H9 (cell line): ENCODE data around the gene SRSF7. TPM values are rescaled to one million over a fixed set of nuclear protein-coding genes. Genes with fewer than 3 reads are reported as not detected.

ENCODE experiments used
- DNase-seq: peaks from one replicate; pipeline ENCODE4 v3.0.0-alpha.2; 2017
- H2AFZ ChIP-seq: one replicate; pipeline ENCODE4 v1.6.1; 2013; ENCODE audit warnings: mild to moderate bottlenecking, low read length, control low read depth, moderate library complexity
- H2AK5ac ChIP-seq: 2 replicates; pipeline ENCODE4 v1.6.1; 2013; ENCODE audit warnings: low read length, control low read depth, mixed read lengths; ENCODE audit not compliant: insufficient read length
- H2BK120ac ChIP-seq: one replicate; pipeline ENCODE4 v1.6.1; 2013; ENCODE audit warnings: low read depth, mild to moderate bottlenecking, low read length, control low read depth, inconsistent platforms; ENCODE audit not compliant: poor library complexity, severe bottlenecking
- H2BK12ac ChIP-seq: 2 replicates; pipeline ENCODE4 v1.6.1; 2013; ENCODE audit warnings: low read length, control low read depth, mixed read lengths, low read depth; ENCODE audit not compliant: insufficient read length
- H2BK15ac ChIP-seq: 2 replicates; pipeline ENCODE4 v1.6.1; 2013; ENCODE audit warnings: low read depth, low read length, control low read depth
- H2BK20ac ChIP-seq: one replicate; pipeline ENCODE4 v1.6.1; 2013; ENCODE audit warnings: low read depth, mild to moderate bottlenecking, low read length, control low read depth, inconsistent platforms; ENCODE audit not compliant: poor library complexity, severe bottlenecking
- H2BK5ac ChIP-seq: 2 replicates; pipeline ENCODE4 v1.6.1; 2013; ENCODE audit warnings: low read length, control low read depth, mixed read lengths; ENCODE audit not compliant: insufficient read length
- H3K14ac ChIP-seq: 2 replicates; pipeline ENCODE4 v1.6.1; 2013; ENCODE audit warnings: low read length, control low read depth; ENCODE audit not compliant: insufficient read depth
- H3K18ac ChIP-seq: 2 replicates; pipeline ENCODE4 v1.6.1; 2013; ENCODE audit warnings: low read depth, mild to moderate bottlenecking, mixed read lengths, low read length, control low read depth; ENCODE audit not compliant: insufficient read length
- H3K23ac ChIP-seq: 2 replicates; pipeline ENCODE4 v1.6.1; 2013; ENCODE audit warnings: low read length, control low read depth, mixed read lengths, low read depth; ENCODE audit not compliant: insufficient read length
- H3K23me2 ChIP-seq: 2 replicates; pipeline ENCODE4 v1.6.1; 2013; ENCODE audit warnings: low read depth, mild to moderate bottlenecking, mixed read lengths, low read length, control low read depth; ENCODE audit not compliant: insufficient read length, poor library complexity, severe bottlenecking
- H3K27ac ChIP-seq: 2 replicates; pipeline ENCODE4 v1.5.1; 2013; ENCODE audit warnings: low read length, control low read depth, mixed read lengths, low read depth; ENCODE audit not compliant: insufficient read length
- H3K27me3 ChIP-seq: 2 replicates; pipeline ENCODE4 v1.6.1; 2013; ENCODE audit warnings: low read length, control low read depth, inconsistent platforms; ENCODE audit not compliant: insufficient read depth
- H3K4ac ChIP-seq: 2 replicates; pipeline ENCODE4 v1.6.1; 2013; ENCODE audit warnings: low read depth, mild to moderate bottlenecking, control low read depth, inconsistent platforms, low read length, moderate library complexity
- H3K4me1 ChIP-seq: 2 replicates; pipeline ENCODE4 v1.6.1; 2013; ENCODE audit warnings: low read length, control low read depth, inconsistent platforms; ENCODE audit not compliant: insufficient read depth
- H3K4me2 ChIP-seq: 2 replicates; pipeline ENCODE4 v1.6.1; 2013; ENCODE audit warnings: low read length, control low read depth, mixed read lengths; ENCODE audit not compliant: insufficient read length, insufficient read depth
- H3K56ac ChIP-seq: 2 replicates; pipeline ENCODE4 v1.6.1; 2013; ENCODE audit warnings: low read depth, mild to moderate bottlenecking, mixed read lengths, low read length, control low read depth; ENCODE audit not compliant: insufficient read length
- H3K79me1 ChIP-seq: 2 replicates; pipeline ENCODE4 v1.6.1; 2013; ENCODE audit warnings: low read depth, mild to moderate bottlenecking, moderate library complexity, low read length, control low read depth, inconsistent platforms; ENCODE audit not compliant: insufficient read depth, poor library complexity, severe bottlenecking
- H3K79me2 ChIP-seq: 2 replicates; pipeline ENCODE4 v1.6.1; 2013; ENCODE audit warnings: low read length, control low read depth, inconsistent platforms; ENCODE audit not compliant: insufficient read depth
- H3K9ac ChIP-seq: 2 replicates; pipeline ENCODE4 v1.6.1; 2013; ENCODE audit warnings: low read length, control low read depth, mixed read lengths; ENCODE audit not compliant: insufficient read length; ENCODE audit errors: extremely low read depth
- H3K9me3 ChIP-seq: one replicate; pipeline ENCODE4 v1.6.1; 2013; ENCODE audit warnings: low read depth, low read length, inconsistent platforms; ENCODE audit not compliant: control insufficient read depth
- H3T11ph ChIP-seq: one replicate; pipeline ENCODE4 v1.6.1; 2013; ENCODE audit warnings: mild to moderate bottlenecking, low read length, control low read depth, inconsistent platforms
- H4K20me1 ChIP-seq: one replicate; pipeline ENCODE4 v1.6.1; 2013; ENCODE audit not compliant: control insufficient read depth, insufficient read length, insufficient read depth
- H4K5ac ChIP-seq: 2 replicates; pipeline ENCODE4 v1.6.1; 2013; ENCODE audit warnings: low read depth, mild to moderate bottlenecking, mixed read lengths, low read length, control low read depth; ENCODE audit not compliant: insufficient read length
- H4K8ac ChIP-seq: replicated peaks from 2 replicates; pipeline ENCODE4 v1.6.1; 2013; ENCODE audit warnings: low read length, control low read depth, mixed read lengths, low read depth; ENCODE audit not compliant: insufficient read length
- H4K91ac ChIP-seq: 2 replicates; pipeline ENCODE4 v1.6.1; 2013; ENCODE audit warnings: low read depth, mild to moderate bottlenecking, moderate library complexity, mixed read lengths, low read length, control low read depth; ENCODE audit not compliant: insufficient read length
- H3K27ac Mint-ChIP-seq, 3 experiments: 2 replicates in 2 of 3; 3 replicates in 1 of 3; pipeline ENCODE4 v1.8.0; 2020 to 2021; ENCODE audit warnings: mixed read lengths in 3 of 3, mild to moderate bottlenecking in 1 of 3, moderate library complexity in 1 of 3
- H3K27me3 Mint-ChIP-seq: 2 replicates; pipeline ENCODE4 v1.8.0; 2021; ENCODE audit warnings: low read depth, mild to moderate bottlenecking, moderate library complexity, mixed read lengths
- H3K36me3 Mint-ChIP-seq, 3 experiments: 2 replicates in 2 of 3; 3 replicates in 1 of 3; pipeline ENCODE4 v1.8.0; 2020 to 2021; ENCODE audit warnings: low read depth in 3 of 3, mixed read lengths in 3 of 3; ENCODE audit not compliant: insufficient read depth in 1 of 3
- H3K4me1 Mint-ChIP-seq, 2 experiments: 2 replicates each; pipeline ENCODE4 v1.8.0; 2020; ENCODE audit warnings: mixed read lengths in 2 of 2
- H3K4me3 Mint-ChIP-seq, 2 experiments: 2 replicates in 1 of 2; 3 replicates in 1 of 2; pipeline ENCODE4 v1.8.0; 2020 to 2021; ENCODE audit warnings: mild to moderate bottlenecking in 2 of 2, mixed read lengths in 2 of 2, moderate library complexity in 1 of 2
- H3K9me3 Mint-ChIP-seq, 2 experiments: 2 replicates in 1 of 2; 3 replicates in 1 of 2; pipeline ENCODE4 v1.8.0; 2020; ENCODE audit warnings: mild to moderate bottlenecking in 2 of 2, mixed read lengths in 2 of 2, moderate library complexity in 1 of 2
- CTCF ChIP-seq: fragments of 200-600 bp; sonication (generic); conservative IDR thresholded peaks from 3 replicates; pipeline ENCODE4 v1.8.0; 2021; ENCODE audit warnings: antibody characterized with exemption, mild to moderate bottlenecking
- WGBS: extraction: QIAGEN DNeasy Blood & Tissue Kit; methylation state at CpG from one replicate; pipeline ENCODE4 v1.1.7; 2013; ENCODE audit warnings: missing lambda C conversion rate, low lambda C conversion rate, mixed read lengths; ENCODE audit not compliant: insufficient read length; ENCODE audit errors: extremely low coverage; 5-methylcytosine and 5-hydroxymethylcytosine counted together
- long read RNA-seq: library from polyadenylated mRNA; unstranded; transcript quantifications from one replicate; pipeline ENCODE4 v2.0.0, GENCODE V29; 2020
- total RNA-seq: library from RNA; stranded (reverse); gene quantifications from 2 replicates; pipeline ENCODE4 v1.2.1, GENCODE V29; 2021

Gene SRSF7
- total RNA-seq = 576 and 589 TPM in 2 replicates
- long read RNA-seq, transcript SRSF7-208 (7 exons, 1,903 nt) = minor isoform, 29 of 1,118 reads
- long read RNA-seq, transcript SRSF7-209 (7 exons, 2,453 nt) = minor isoform, 128 of 1,118 reads
- long read RNA-seq, transcript SRSF7-202 (8 exons, 1,050 nt) = minor isoform, 39 of 1,118 reads
- long read RNA-seq, transcript SRSF7-201 (8 exons, 2,489 nt) = major isoform, 749 of 1,118 reads
- long read RNA-seq, partial matches to known transcripts = 45 of 1,118 reads
- long read RNA-seq, other reads (novel, unspliced or antisense) = 97 of 1,118 reads

- Histone ChIP-seq H4K5ac (peak within 1 kb of the TSS; percentile 95), H3K14ac (peak within 1 kb of the TSS; percentile 99), H3T11ph (no peak within 1 kb of the TSS), H3K4ac (no peak within 1 kb of the TSS; the same call in 1 of the 2 replicates), H3K9me3 (no peaks in the 10 kb centered on the region), H4K8ac (peak within 1 kb of the TSS; percentile 89), H2BK5ac (peak within 1 kb of the TSS; percentile 93), H2AFZ (no peak within 1 kb of the TSS), H3K27me3 (no peaks in the 10 kb centered on the region), H3K4me1 (no peaks in the 10 kb centered on the region), H4K91ac (no peak within 1 kb of the TSS), H3K18ac (peak within 1 kb of the TSS; percentile 99), H2BK20ac (no peak within 1 kb of the TSS), H4K20me1 (no peaks in the 10 kb centered on the region), H2BK120ac (no peak within 1 kb of the TSS), H3K27ac (peak within 1 kb of the TSS; percentile 76), H2BK12ac (no peak within 1 kb of the TSS), H3K4me2 (peak within 1 kb of the TSS; percentile 63), H3K79me1 (no peaks in the 10 kb centered on the region), H3K79me2 (peaks cover 20% of the 10 kb centered on the region), H3K23ac (no peak within 1 kb of the TSS), H3K23me2 (peaks cover 5% of the 10 kb centered on the region), H2AK5ac (no peak within 1 kb of the TSS), H2BK15ac (no peak within 1 kb of the TSS), H3K56ac (peak within 1 kb of the TSS; percentile 82), H3K9ac (peak within 1 kb of the TSS; percentile 99)
- H3K27ac Mint-ChIP-seq = peak within 1 kb of the TSS; percentile 99 to 100 (median 99)
- H3K4me3 Mint-ChIP-seq = peak within 1 kb of the TSS; percentile 100
- DNase-seq = peak; percentile 99
- H3K27me3 Mint-ChIP-seq = peaks cover 5% of the 10 kb centered on the region
- peaks cover 40 to 44% of the 10 kb centered on the region in 2 experiments for H3K4me1 Mint-ChIP-seq
- no peak for TF ChIP-seq CTCF
- peaks cover 46 to 52% (median 50%) of the 10 kb centered on the region in 3 experiments for H3K36me3 Mint-ChIP-seq
- H3K9me3 Mint-ChIP-seq = peaks cover 3 to 6% of the 10 kb centered on the region in 2 experiments; a peak in 4 of 5 replicates
- no CpG with 5 or more reads among the region's 68 CpGs for WGBS
Observed at GRCh38 chr2:38750891-38751595, at the start of gene SRSF7. Gene SRSF7 (minus strand): TSS chr2:38751361. CDS start chr2:38751256, 105 bp downstream.
